Measurements from ENCODE around the gene BCKDK. TPM values are rescaled to one million over a fixed set of nuclear protein-coding genes. Genes with fewer than 3 reads are reported as not detected.
"Not testable (repeated sequence)": the region's sequence is repeated elsewhere in the genome, so short reads cannot be mapped to it uniquely, and the experiment has no call there.

Gene BCKDK
- total and polyA plus RNA-seq, 2 of the 8 experiments (the other 6 are each of a cell fraction or from before 2014, with no cell fraction given): 49.6 to 77.1 TPM

DNA sequence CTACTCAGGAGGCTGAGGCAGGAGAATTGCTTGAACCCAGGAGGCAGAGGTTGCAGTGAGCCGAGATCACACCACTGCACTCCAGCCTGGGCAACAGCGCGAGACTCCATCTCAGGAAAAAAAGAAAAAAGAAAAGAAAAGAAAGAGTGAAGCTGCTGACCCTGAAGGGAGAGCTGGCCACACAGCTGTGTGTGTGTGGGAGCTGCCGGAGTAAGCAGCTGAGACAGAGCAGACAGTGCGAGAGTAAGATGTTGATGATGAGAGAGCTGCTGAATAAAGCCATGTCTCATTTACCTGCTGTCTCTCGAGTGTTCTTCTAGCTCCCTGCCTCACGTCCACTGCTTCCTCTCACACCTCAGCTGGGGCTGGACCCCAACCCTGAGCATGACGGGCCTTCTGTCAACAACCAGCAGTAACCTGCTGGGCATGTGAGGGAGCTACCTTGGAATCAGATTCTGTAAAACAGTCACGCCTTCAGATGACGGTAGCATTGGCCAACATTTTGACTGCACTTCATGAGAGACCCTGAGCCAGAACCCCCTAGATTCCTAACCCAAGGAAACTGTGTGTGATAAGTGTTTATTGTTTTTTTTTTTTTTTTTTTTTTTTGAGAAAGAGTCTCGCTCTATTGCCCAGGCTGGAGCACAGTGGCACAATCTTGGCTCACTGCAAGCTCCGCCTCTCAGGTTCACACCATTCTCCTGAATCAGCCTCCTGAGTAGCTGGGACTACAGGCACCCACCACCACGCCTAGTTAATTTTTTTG is 7.1 kb upstream of the BCKDK start:
- H3K4me2 ChIP-seq (ENCODE audit: insufficient read depth in 1 of 2, low read depth in 2 of 2, low read length in 2 of 2); H3K23me2 ChIP-seq (ENCODE audit: low read depth, low read length): not testable (repeated sequence)
- POLR2A ChIA-PET (ENCODE audit: partially characterized antibody): interaction anchor here (0.7 to 3.0 kb wide), 9 partner anchors 10 to 79 kb away, joined by 3 to 16 read pairs (median 3); partner anchors contain the start of genes FUS, KAT8 and ZNF668

More for the DNA sequence above, 7.1 kb upstream of the BCKDK start:
- H2BK20ac ChIP-seq (ENCODE audit: low read length); H3K4me3 ChIP-seq (ENCODE audit: extremely low read depth in 1 of 4, insufficient read depth in 2 of 4, low read depth in 3 of 4, low read length in 4 of 4); H3K79me2 ChIP-seq (ENCODE audit: control insufficient read depth in 1 of 2, insufficient read depth in 2 of 2, low read length in 2 of 2); H3K36me3 ChIP-seq (ENCODE audit: control insufficient read depth in 2 of 4, insufficient read depth in 4 of 4, low read length in 3 of 4); FAIRE-seq; H4K8ac ChIP-seq (ENCODE audit: extremely low read depth, insufficient read depth, low read length); H2BK120ac ChIP-seq (replicated peaks; ENCODE audit: low read depth, low read length); H3K23ac ChIP-seq (ENCODE audit: insufficient read length); H3K4ac ChIP-seq (replicated peaks; ENCODE audit: insufficient read length, low read depth, low read length); H3K18ac ChIP-seq (ENCODE audit: extremely low read depth, low read length); H2BK15ac ChIP-seq (ENCODE audit: low read length); H3K4me1 ChIP-seq (replicated peaks in 1 of 4; ENCODE audit: control insufficient read depth in 3 of 4, insufficient read depth in 4 of 4, low read length in 3 of 4); H3K27ac ChIP-seq (ENCODE audit: low read depth, low read length); H4K91ac ChIP-seq (replicated peaks; ENCODE audit: insufficient read length, low read length); H2BK5ac ChIP-seq (ENCODE audit: low read depth, low read length); H3K79me1 ChIP-seq (ENCODE audit: low read depth, low read length); DNase-seq (ENCODE audit: low read depth in 1 of 2, low spot score in 2 of 2); H4K20me1 ChIP-seq (replicated peaks in 1 of 2; ENCODE audit: control insufficient read depth in 1 of 2, insufficient read depth in 2 of 2, low read length in 2 of 2); H3K9me3 ChIP-seq (ENCODE audit: insufficient read depth in 2 of 2, low read depth in 1 of 2, low read length in 1 of 2); H2BK12ac ChIP-seq (ENCODE audit: low read depth, low read length); H3K27me3 ChIP-seq (replicated peaks in 1 of 4; ENCODE audit: control insufficient read depth in 3 of 4, extremely low read depth in 1 of 4, insufficient read depth in 3 of 4, low read length in 3 of 4); H4K5ac ChIP-seq (ENCODE audit: insufficient read length, low read depth, low read length); H2AK5ac ChIP-seq (ENCODE audit: low read depth, low read length); H3K9ac ChIP-seq (replicated peaks in 1 of 4; ENCODE audit: extremely low read depth in 1 of 4, low read depth in 3 of 4, low read length in 3 of 4); H2AFZ ChIP-seq (ENCODE audit: low read length); H3K14ac ChIP-seq (ENCODE audit: insufficient read length); H3K56ac ChIP-seq (replicated peaks; ENCODE audit: insufficient read length, low read depth, low read length): not testable (repeated sequence)
- WGBS, 2 experiments (ENCODE audit: extremely low coverage in 1 of 2, insufficient coverage in 1 of 2, insufficient read length in 1 of 2, insufficient replicate concordance in 2 of 2, low coverage in 1 of 2, low lambda C conversion rate in 2 of 2, missing lambda C conversion rate in 1 of 2): 84% methylated on average over 12 of the region's 13 CpGs; no CpG with 5 or more reads in 1 of the 2 experiments
- CTCF ChIA-PET (ENCODE audit: partially characterized antibody): interaction anchor here (0.6 to 1.9 kb wide), 10 partner anchors 8 to 185 kb away, joined by 3 to 7 read pairs (median 4); partner anchors contain the start of gene KAT8
